Upper lobe of right lung (tissue), 1 donor: ENCODE results near the gene TSPO. TPM values are rescaled to one million over a fixed set of nuclear protein-coding genes. Genes with fewer than 3 reads are reported as not detected.
"Not testable (repeated sequence)": the region's sequence is repeated elsewhere in the genome, so short reads cannot be mapped to it uniquely, and the experiment has no call there.

Experiments used
- ATAC-seq: fragments of 200-7000 bp; cut with Tn5 transposase; one replicate; pipeline ENCODE4 v1.9.1; 2020; ENCODE audit warnings: mild to moderate bottlenecking, moderate library complexity
- DNase-seq: peaks from one replicate; pipeline ENCODE4 v3.0.0-alpha.2; 2020
- H3K27ac ChIP-seq: fragments of 200-600 bp; one replicate; pipeline ENCODE4 v1.8.0; 2022
- H3K27me3 ChIP-seq: fragments of 200-600 bp; one replicate; pipeline ENCODE4 v1.8.0; 2022; ENCODE audit warnings: mild to moderate bottlenecking
- H3K36me3 ChIP-seq: fragments of 200-600 bp; one replicate; pipeline ENCODE4 v1.8.0; 2022
- H3K4me1 ChIP-seq: fragments of 200-600 bp; one replicate; pipeline ENCODE4 v1.8.0; 2022
- H3K4me3 ChIP-seq: fragments of 200-600 bp; one replicate; pipeline ENCODE4 v1.8.0; 2022; ENCODE audit warnings: mild to moderate bottlenecking
- H3K9me3 ChIP-seq: fragments of 200-600 bp; one replicate; pipeline ENCODE4 v1.8.0; 2022
- CTCF ChIP-seq: fragments of 200-600 bp; IDR thresholded peaks from one replicate; pipeline ENCODE4 v1.8.0; 2022; ENCODE audit warnings: antibody characterized with exemption
- intact Hi-C: fragments of 100-400 bp; cut with DNase I; formaldehyde crosslinking; loops from one replicate; pipeline ENCODE4 v1.11.0; 2022
- long read RNA-seq: library from polyadenylated mRNA; unstranded; transcript quantifications from one replicate; pipeline ENCODE4 v2.0.0, GENCODE V29; 2021
- total RNA-seq: library from RNA; stranded (reverse); fragmentation: NEBNext Ultra II Directional; extraction: Animal tissue kit (Norgen Biotek cat#: 25700); gene quantifications from one replicate; pipeline ENCODE4 v1.2.1, GENCODE V29; 2021
- donor health status: DM: no; HTN: yes; CAD: no; lungs with severe emphysema.

TSPO gene
- 185 TPM for total RNA-seq
- long read RNA-seq, transcript TSPO-206 (3 exons, 636 nt), result minor isoform, 5 of 187 reads
- long read RNA-seq, transcript TSPO-202 (4 exons, 881 nt), result major isoform, 134 of 187 reads
- long read RNA-seq, partial matches to known transcripts, result 42 of 187 reads
- long read RNA-seq, other reads (novel, unspliced or antisense), result 4 of 187 reads

- H3K27ac ChIP-seq, result peak within 1 kb of the TSS; percentile 90
- H3K9me3 ChIP-seq, result no peaks in the 10 kb centered on the region
- H3K27me3 ChIP-seq, result no peaks in the 10 kb centered on the region
- no peak for TF ChIP-seq CTCF
- DNase-seq (peak; percentile 90), ATAC-seq (peak; percentile 88)
- H3K4me3 ChIP-seq, result peak within 1 kb of the TSS; percentile 96
- peaks cover 11% of the 10 kb centered on the region for H3K4me1 ChIP-seq
- H3K36me3 ChIP-seq, result no peaks in the 10 kb centered on the region
- intact Hi-C loops, result no loop called here
Observed at GRCh38 chr22:43151251-43152002, at the start of gene TSPO. TSPO (plus strand) TSS chr22:43151559; CDS start chr22:43159239, 7,680 bp downstream.

GRCh38 chr22:43104056-43104625, 47.2 kb upstream of the TSPO start:
- H3K36me3 ChIP-seq, H3K27me3 ChIP-seq, DNase-seq, H3K4me3 ChIP-seq, intact Hi-C loops, H3K9me3 ChIP-seq, H3K4me1 ChIP-seq: not testable (repeated sequence)
- ATAC-seq, result peak; percentile 37
- H3K27ac ChIP-seq, result peak overlapping the region; percentile 47

GRCh38 chr22:43104950-43105349, 46.4 kb upstream of the TSPO start:
- H3K9me3 ChIP-seq, H3K4me3 ChIP-seq, H3K36me3 ChIP-seq, H3K27ac ChIP-seq, intact Hi-C loops, ATAC-seq, H3K27me3 ChIP-seq, DNase-seq: not testable (repeated sequence)
- peaks cover 11% of the 10 kb centered on the region for H3K4me1 ChIP-seq

GRCh38 chr22:43106302-43106701, 45.1 kb upstream of the TSPO start:
- TF ChIP-seq CTCF, result no peak
- DNase-seq (no peak), ATAC-seq (no peak)
- Histone ChIP-seq H3K4me1 (peaks cover 20% of the 10 kb centered on the region), H3K4me3 (no peak overlapping the region), H3K9me3 (no peaks in the 10 kb centered on the region), H3K27ac (no peak overlapping the region), H3K36me3 (no peaks in the 10 kb centered on the region), H3K27me3 (peaks cover 14% of the 10 kb centered on the region)
- intact Hi-C loops, result no loop called here

- peaks cover 14% of the 10 kb centered on the region for H3K4me1 ChIP-seq
- H3K36me3 ChIP-seq, result no peaks in the 10 kb centered on the region
- ATAC-seq (no peak), DNase-seq (no peak)
- TF ChIP-seq CTCF, result no peak
- H3K9me3 ChIP-seq, result no peaks in the 10 kb centered on the region
- H3K27me3 ChIP-seq, result peaks cover 30% of the 10 kb centered on the region
- no peak overlapping the region for H3K4me3 ChIP-seq
- intact Hi-C loops, result no loop called here
- no peak overlapping the region for H3K27ac ChIP-seq
Observed at GRCh38 chr22:43109511-43109910, 41.8 kb upstream of the TSPO start.

- no peak for ATAC-seq
- no peak for DNase-seq
- TF ChIP-seq CTCF, result no peak
Observed at GRCh38 chr22:43109921-43110443, 41.4 kb upstream of the TSPO start.

More at GRCh38 chr22:43109921-43110443, 41.4 kb upstream of the TSPO start:
- H3K4me1 ChIP-seq, result peaks cover 14% of the 10 kb centered on the region
- no peak overlapping the region for H3K27ac ChIP-seq
- H3K27me3 ChIP-seq, result peaks cover 30% of the 10 kb centered on the region
- intact Hi-C loops, result no loop called here
- no peaks in the 10 kb centered on the region for H3K9me3 ChIP-seq
- no peaks in the 10 kb centered on the region for H3K36me3 ChIP-seq
- H3K4me3 ChIP-seq, result peak overlapping the region; percentile 68
